Tibial nerve (tissue), 4 donors: ENCODE measurements around the gene NDUFAF2.

Source experiments
- CTCF ChIP-seq, 5 experiments: fragments of 200-600 bp in 3 of 5; fragments of 450-650 bp in 2 of 5; sonication (generic) in 3 of 5; IDR thresholded peaks; one replicate each; pipeline ENCODE4 v1.5.1; 2016 to 2019; ENCODE audit warnings: antibody characterized with exemption in 5 of 5, mild to moderate bottlenecking in 3 of 5, moderate library complexity in 2 of 5
- EP300 ChIP-seq, 2 donors: sonication (generic); formaldehyde crosslinking; IDR thresholded peaks; one replicate each; pipeline ENCODE4 v1.6.1; 2017; ENCODE audit warnings: antibody characterized with exemption in 2 of 2, mild to moderate bottlenecking in 1 of 2
- POLR2A ChIP-seq, 2 donors: fragments of 450-650 bp; IDR thresholded peaks; one replicate each; pipeline ENCODE4 v1.6.1; 2017; ENCODE audit warnings: antibody characterized with exemption in 2 of 2, mild to moderate bottlenecking in 2 of 2, moderate library complexity in 2 of 2

- TF ChIP-seq CTCF (IDR thresholded peaks at IDR 0.05) (no peak), POLR2A (IDR thresholded peaks at IDR 0.05) (no peak), EP300 (IDR thresholded peaks at IDR 0.05) (no peak)
Observed at GRCh38 chr5:61114441-61114840, 169.4 kb downstream of the NDUFAF2 start.
